ENCODE data around the gene GABBR1.

The GABBR1 gene

GRCh38 chr6:29633534-29633905, 537 bp upstream of the GABBR1 start:
- H3K36me3 Mint-ChIP-seq, result no peaks in the 10 kb centered on the region
- peak overlapping the region; percentile 86 for H3K4me3 Mint-ChIP-seq
- H3K9me3 Mint-ChIP-seq (ENCODE audit: low read depth), result no peaks in the 10 kb centered on the region
- no peaks in the 10 kb centered on the region for H3K27me3 Mint-ChIP-seq
- peaks cover 42% of the 10 kb centered on the region for H3K4me1 Mint-ChIP-seq (ENCODE audit: low read depth)
- peak overlapping the region; percentile 59 for H3K27ac Mint-ChIP-seq

GRCh38 chr6:29631860-29632731, 887 bp downstream of the GABBR1 start:
- Mint-ChIP-seq H3K9me3 (ENCODE audit: low read depth) (no peaks in the 10 kb centered on the region), H3K4me3 (peak overlapping the region; percentile 97), H3K27ac (peak overlapping the region; percentile 59), H3K36me3 (no peaks in the 10 kb centered on the region), H3K4me1 (ENCODE audit: low read depth) (peaks cover 45% of the 10 kb centered on the region), H3K27me3 (no peaks in the 10 kb centered on the region)

DNA sequence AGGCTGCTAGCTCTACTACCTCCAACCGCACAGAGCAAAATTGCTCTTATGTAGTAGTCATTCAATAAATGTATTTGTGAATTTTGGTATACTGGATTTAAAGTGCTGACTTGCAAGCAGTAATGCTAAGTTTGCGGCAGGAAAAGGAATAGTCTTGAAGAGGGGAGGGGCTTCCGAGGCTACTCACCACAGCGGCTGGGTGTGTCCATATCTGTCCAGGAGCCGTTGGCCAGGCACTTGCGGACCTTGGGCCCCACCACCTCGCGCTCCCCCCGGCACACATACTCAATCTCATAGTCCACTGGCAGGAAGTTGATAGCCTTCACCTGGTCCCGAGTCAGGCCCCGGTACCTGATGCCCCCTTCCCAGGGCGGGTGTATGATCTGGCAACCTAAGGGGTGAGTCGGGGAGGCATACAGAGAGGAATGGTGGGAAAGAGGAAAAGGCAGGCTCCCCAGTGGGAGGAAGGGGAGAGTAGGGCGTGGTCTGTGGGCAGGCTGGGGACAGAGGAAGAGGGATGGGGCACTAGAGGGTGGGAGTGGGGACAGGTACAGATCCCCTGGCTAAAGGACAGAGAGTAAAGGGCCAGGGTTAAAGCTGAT, 1.7 kb downstream of the GABBR1 start:
- H3K27ac Mint-ChIP-seq, result no peak overlapping the region
- peak overlapping the region; percentile 97 for H3K4me3 Mint-ChIP-seq
- no peaks in the 10 kb centered on the region for H3K27me3 Mint-ChIP-seq
- peaks cover 50% of the 10 kb centered on the region for H3K4me1 Mint-ChIP-seq (ENCODE audit: low read depth)
- no peaks in the 10 kb centered on the region for H3K9me3 Mint-ChIP-seq (ENCODE audit: low read depth)
- no peaks in the 10 kb centered on the region for H3K36me3 Mint-ChIP-seq

DNA sequence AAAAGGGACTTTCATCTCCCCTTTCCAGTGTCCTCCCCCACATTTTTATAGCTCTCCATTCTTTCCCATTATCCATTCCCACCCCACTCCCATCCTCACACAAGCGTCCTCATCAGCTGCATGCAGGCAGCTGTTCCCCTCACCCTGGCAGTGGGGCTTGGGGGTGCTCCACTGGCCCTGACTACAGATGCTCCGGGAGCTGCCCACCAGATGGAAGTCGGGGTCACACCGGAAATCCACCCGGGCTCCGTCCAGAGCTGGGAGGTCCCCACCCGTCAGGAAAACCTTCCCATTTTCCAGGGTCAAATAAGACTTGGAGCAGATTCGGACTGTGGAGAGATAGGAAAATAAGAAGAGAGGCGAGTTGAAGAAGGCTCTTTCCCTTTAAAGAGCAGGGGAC, 2.7 kb downstream of the GABBR1 start:
- Mint-ChIP-seq H3K9me3 (ENCODE audit: low read depth) (no peaks in the 10 kb centered on the region), H3K4me1 (ENCODE audit: low read depth) (peaks cover 50% of the 10 kb centered on the region), H3K27ac (no peak overlapping the region), H3K27me3 (no peaks in the 10 kb centered on the region), H3K36me3 (no peaks in the 10 kb centered on the region), H3K4me3 (no peak overlapping the region)

DNA sequence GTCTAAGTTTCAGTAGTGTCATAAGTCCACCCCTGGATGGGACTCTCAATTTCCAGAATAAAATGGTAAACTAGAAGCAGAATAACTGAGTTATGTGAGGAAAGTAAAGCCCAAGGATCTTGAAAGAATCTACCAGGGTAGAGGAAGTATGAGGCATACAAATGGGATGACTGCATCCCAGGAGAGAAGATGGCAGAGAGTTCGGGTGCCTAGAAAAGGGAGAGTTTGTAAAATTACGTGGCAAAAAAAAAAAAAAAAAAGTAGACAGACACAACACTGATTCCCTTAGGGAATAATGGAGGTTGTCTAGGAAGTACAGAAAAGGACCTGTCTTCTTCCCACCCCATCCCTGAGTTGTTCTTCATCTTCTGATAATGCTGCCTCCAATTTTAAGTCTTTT, 3.4 kb downstream of the GABBR1 start:
- H3K9me3 Mint-ChIP-seq (ENCODE audit: low read depth), result no peaks in the 10 kb centered on the region
- H3K4me3 Mint-ChIP-seq, result peak overlapping the region; percentile 6
- no peaks in the 10 kb centered on the region for H3K36me3 Mint-ChIP-seq
- H3K27ac Mint-ChIP-seq, result no peak overlapping the region
- no peaks in the 10 kb centered on the region for H3K27me3 Mint-ChIP-seq
- H3K4me1 Mint-ChIP-seq (ENCODE audit: low read depth), result peaks cover 49% of the 10 kb centered on the region

- no peaks in the 10 kb centered on the region for H3K36me3 Mint-ChIP-seq
- peak overlapping the region; percentile 50 for H3K27ac Mint-ChIP-seq
- H3K27me3 Mint-ChIP-seq, result no peaks in the 10 kb centered on the region
- H3K9me3 Mint-ChIP-seq (ENCODE audit: low read depth), result no peaks in the 10 kb centered on the region
- H3K4me1 Mint-ChIP-seq (ENCODE audit: low read depth), result peaks cover 43% of the 10 kb centered on the region
- H3K4me3 Mint-ChIP-seq, result peak overlapping the region; percentile 93
Observed at GRCh38 chr6:29628419-29629281, 4.3 kb downstream of the GABBR1 start.

- Mint-ChIP-seq H3K27me3 (no peaks in the 10 kb centered on the region), H3K27ac (peak overlapping the region; percentile 50), H3K9me3 (ENCODE audit: low read depth) (no peaks in the 10 kb centered on the region), H3K4me1 (ENCODE audit: low read depth) (peaks cover 37% of the 10 kb centered on the region), H3K4me3 (peak overlapping the region; percentile 93), H3K36me3 (no peaks in the 10 kb centered on the region)
Observed at GRCh38 chr6:29627755-29628418, 5.1 kb downstream of the GABBR1 start.

GRCh38 chr6:29626948-29627754, 5.8 kb downstream of the GABBR1 start:
- H3K27me3 Mint-ChIP-seq, result no peaks in the 10 kb centered on the region
- H3K9me3 Mint-ChIP-seq (ENCODE audit: low read depth), result no peaks in the 10 kb centered on the region
- peaks cover 37% of the 10 kb centered on the region for H3K4me1 Mint-ChIP-seq (ENCODE audit: low read depth)
- H3K27ac Mint-ChIP-seq, result no peak overlapping the region
- H3K36me3 Mint-ChIP-seq, result no peaks in the 10 kb centered on the region
- H3K4me3 Mint-ChIP-seq, result peak overlapping the region; percentile 77

DNA sequence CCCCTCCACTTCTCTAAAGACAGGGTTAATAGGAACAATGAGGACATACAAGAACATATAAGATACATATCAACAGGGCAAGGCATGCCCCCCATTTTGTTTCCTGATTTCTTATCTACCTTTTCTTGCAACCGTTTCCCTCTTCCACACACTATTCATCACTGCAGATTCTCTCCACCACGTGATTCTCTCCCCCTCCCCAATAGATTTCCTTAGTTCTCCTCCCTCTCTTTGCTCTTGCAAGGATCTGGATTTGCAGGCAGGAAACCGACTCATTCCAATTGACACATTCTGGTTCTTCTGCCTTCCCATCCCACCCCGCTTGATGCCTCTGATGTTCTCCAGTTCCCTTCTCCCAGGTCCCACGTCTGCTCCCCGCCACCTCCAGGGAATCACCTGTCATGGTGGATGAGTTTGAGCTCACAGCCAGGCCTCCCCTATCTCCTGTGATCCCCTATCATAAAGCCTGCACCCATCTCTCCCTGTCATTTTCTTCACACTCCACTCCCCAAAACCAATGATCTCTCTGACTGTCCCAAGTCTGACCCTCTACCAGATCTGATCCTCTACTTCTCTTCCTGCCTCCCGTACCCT, 7.5 kb downstream of the GABBR1 start:
- Mint-ChIP-seq H3K27me3 (no peaks in the 10 kb centered on the region), H3K27ac (no peak overlapping the region), H3K36me3 (no peaks in the 10 kb centered on the region), H3K4me3 (no peak overlapping the region), H3K9me3 (ENCODE audit: low read depth) (no peaks in the 10 kb centered on the region), H3K4me1 (ENCODE audit: low read depth) (peaks cover 21% of the 10 kb centered on the region)

DNA sequence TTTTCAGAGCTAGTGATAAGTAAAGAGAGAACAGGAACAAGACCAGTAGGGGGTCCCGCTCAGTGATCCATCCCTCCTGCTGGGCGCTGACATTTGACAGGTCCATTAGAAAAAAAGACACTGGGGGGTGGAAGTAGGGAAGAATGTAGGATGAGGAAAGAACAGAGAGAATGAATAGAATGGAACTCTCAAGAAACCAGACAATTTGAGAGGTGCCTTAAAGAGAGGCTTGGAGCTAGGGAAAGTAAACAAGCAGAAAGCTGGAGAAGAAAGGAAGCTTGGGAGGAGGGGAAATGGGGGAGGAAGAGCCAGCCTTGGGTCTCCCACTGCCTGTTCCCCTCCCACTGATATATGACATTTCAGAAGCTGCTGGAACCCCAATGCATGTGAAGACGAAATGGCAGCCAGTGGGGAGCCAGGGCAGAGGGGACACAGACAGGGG, 8.4 kb downstream of the GABBR1 start:
- peaks cover 2% of the 10 kb centered on the region for H3K36me3 Mint-ChIP-seq

DNA sequence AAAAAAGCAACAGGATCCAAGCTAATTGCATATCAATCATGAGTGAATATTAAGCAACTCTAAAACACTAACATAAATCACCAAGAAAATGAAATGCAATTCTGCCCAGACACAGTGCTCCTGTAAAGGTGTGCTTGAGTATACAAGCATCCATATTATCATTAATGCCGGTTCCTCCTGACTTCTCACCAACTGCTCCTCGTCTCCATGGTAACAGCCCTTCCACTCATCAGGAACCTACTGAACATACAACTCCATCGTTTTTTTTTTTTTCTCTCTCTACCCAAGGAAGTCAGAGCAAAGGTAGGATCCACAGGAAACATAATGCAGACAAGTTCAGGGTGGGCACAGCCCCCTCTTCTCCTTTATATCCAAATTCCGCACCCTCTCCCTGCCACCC, 12.4 kb downstream of the GABBR1 start:
- Mint-ChIP-seq H3K9me3 (ENCODE audit: low read depth) (no peaks in the 10 kb centered on the region), H3K27me3 (no peaks in the 10 kb centered on the region), H3K4me3 (no peak overlapping the region), H3K4me1 (ENCODE audit: low read depth) (no peaks in the 10 kb centered on the region), H3K36me3 (peaks cover 7% of the 10 kb centered on the region), H3K27ac (no peak overlapping the region)

More for the DNA sequence above, 8.4 kb downstream of the GABBR1 start:
- Mint-ChIP-seq H3K27ac (no peak overlapping the region), H3K9me3 (ENCODE audit: low read depth) (no peaks in the 10 kb centered on the region), H3K4me3 (no peak overlapping the region), H3K4me1 (ENCODE audit: low read depth) (peaks cover 18% of the 10 kb centered on the region), H3K27me3 (no peaks in the 10 kb centered on the region)

GRCh38 chr6:29619578-29620160, 13.3 kb downstream of the GABBR1 start:
- H3K9me3 Mint-ChIP-seq (ENCODE audit: low read depth), result no peaks in the 10 kb centered on the region
- H3K4me3 Mint-ChIP-seq, result no peak overlapping the region
- no peak overlapping the region for H3K27ac Mint-ChIP-seq
- H3K27me3 Mint-ChIP-seq, result no peaks in the 10 kb centered on the region
- H3K4me1 Mint-ChIP-seq (ENCODE audit: low read depth), result no peaks in the 10 kb centered on the region
- H3K36me3 Mint-ChIP-seq, result peaks cover 8% of the 10 kb centered on the region

- no peaks in the 10 kb centered on the region for H3K4me1 Mint-ChIP-seq (ENCODE audit: low read depth)
- no peak overlapping the region for H3K27ac Mint-ChIP-seq
- no peaks in the 10 kb centered on the region for H3K27me3 Mint-ChIP-seq
- no peaks in the 10 kb centered on the region for H3K9me3 Mint-ChIP-seq (ENCODE audit: low read depth)
- no peak overlapping the region for H3K4me3 Mint-ChIP-seq
- H3K36me3 Mint-ChIP-seq, result peaks cover 15% of the 10 kb centered on the region
Observed at GRCh38 chr6:29617782-29618554, 15.0 kb downstream of the GABBR1 start.
